GM19328 (cell line): ENCODE data around the gene ZEB2.

ENCODE experiments used
- ATAC-seq: cut with Tn5 transposase; IDR thresholded peaks from one replicate; pipeline ENCODE4 v1.9.1; 2021; ENCODE audit warnings: mild to moderate bottlenecking, moderate library complexity; ENCODE audit not compliant: unreplicated experiment

The ZEB2 gene

DNA sequence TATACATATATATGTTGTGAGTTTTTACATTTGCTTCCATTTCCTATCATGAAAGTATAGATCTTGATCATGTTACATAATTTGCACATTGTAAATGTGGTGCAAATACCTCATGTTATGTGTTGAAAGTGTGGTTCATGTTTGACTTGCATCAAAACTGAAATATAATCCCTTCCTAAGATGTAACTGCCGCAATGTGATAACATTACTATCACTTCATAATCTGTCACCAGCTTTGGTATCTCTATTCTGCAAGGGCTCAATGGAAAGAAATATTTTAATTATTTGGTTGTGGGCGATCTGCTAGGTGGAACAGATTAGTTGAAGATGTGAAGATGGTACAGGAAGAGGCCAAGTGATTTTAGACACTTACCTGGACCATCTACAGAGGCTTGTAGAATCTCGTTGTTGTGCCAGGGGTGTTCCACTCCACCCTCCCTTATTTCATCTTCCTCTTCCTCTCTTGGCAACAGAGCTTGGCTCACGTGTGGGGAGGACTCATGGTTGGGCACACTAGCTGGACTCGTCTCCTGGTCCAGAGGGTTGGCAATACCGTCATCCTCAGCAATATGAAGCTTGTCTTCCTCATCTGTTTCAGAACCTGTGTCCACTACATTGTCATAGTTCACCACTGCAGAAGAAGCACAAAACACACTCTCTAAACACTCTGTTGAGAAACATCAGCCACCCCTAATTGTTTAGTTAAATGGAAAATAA is 90.4 kb downstream of the ZEB2 start:
- no peak for ATAC-seq

DNA sequence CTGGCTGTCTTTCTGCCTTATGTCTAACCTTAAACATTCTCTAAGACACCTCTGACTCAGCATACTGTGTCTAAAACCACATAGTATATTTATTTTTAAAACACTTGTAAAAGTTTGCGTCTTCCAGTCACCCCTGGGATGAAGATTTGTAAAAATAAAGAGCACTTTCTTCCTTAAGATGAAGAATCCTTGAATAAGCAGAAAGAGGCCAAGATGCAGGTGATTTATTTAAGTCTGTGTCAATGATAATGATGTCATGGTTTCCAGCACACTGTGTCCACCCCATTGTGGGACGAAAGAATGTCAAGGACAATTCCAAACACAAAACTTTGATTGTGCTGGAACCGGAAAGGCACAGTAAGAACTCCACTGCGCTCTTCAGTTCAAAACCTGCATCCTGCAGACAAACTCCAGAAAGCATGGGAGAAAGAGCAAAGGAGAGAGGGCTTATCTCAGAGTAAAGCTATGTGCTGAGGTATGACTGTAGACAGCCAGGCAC is 92.9 kb downstream of the ZEB2 start:
- no peak for ATAC-seq

DNA sequence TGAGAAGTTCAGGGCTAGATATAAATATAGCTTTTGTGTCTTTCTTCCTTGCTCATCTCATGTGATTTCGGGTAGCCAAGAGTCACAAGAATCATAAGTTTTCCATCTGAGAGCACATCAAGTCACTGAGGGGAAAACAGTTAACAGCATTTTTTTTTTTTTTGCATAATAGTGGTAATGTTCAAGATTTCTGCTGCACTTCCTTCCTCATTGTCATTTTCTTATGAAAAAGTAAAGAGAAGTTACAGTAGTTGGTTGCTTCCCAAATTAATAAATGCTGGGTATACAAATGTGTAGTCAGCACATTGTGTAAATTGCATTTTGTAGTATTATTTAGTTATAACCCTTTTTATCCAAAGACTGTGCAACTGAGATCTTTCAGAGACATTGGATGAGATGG is 93.6 kb downstream of the ZEB2 start:
- no peak for ATAC-seq

DNA sequence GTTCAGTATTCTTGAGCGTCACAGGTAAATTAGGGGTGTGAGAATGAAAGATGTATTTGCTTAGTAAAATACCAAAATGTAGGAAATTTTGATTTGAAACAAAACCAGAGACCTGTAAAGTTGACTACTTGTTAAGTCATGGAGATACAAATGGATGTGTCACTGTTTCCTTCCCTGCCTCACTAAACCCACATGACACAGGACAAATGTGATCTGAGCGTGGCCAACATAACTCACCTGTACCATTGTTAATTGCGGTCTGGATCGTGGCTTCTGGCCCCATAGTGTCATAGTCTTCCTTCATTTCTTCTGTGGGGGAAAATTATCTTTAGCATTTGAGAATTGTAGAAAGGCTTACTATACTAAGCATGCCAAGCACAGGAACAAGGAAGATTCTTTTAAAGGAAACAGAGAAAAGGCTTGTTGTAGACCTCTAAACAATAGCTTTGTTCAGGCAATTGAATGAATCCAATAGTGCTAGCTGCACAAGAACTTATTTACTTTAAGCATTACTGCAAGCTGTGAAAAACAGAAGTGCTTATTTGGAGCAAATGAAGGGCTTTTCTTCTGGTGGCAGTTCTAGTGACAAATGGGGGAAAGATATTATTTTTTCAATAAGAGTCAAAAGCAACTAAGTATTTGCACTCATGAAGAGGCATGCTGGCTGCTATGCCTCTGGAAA is 95.2 kb downstream of the ZEB2 start:
- ATAC-seq, result no peak

DNA sequence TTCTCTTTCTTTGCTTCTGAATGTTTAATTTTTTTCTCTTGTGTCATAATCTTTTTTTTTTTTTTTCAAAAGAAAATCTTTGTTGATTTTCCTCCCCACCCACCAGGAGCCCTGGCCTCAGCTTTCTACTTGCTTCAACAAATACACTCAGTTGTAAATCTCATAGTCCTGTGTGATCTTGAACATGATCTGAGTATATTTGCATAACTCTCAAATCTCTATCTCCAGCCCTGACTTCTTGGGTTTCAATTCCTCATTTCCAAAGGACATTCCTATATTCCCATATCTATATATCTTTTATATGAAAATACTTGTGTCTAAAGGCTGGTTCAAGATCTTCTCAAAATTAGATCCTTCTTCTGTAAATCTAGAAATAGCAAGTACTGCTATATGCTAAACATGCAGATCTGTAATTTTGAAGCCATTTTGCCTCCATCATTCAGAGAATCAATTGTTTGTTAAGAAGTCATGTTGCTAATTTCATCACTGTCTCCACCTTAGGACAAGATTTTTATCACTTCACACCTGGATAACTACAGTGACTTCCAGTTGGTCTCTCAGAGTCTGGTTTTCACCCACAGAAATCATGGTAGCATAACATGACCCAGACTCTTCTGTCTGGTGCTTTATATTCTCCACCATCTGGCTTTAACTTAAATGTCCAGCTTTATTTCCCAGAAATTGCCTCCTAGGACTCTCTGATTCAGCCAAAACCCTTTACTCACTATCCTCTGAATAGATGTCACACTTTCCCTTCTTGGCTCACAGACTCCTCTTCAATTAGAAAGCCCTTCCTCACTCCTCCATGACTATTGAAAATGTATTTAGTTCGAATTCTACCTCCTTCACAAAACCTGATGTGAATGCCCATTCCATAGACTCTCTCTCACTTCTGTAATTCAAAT is 98.1 kb downstream of the ZEB2 start:
- no peak for ATAC-seq

DNA sequence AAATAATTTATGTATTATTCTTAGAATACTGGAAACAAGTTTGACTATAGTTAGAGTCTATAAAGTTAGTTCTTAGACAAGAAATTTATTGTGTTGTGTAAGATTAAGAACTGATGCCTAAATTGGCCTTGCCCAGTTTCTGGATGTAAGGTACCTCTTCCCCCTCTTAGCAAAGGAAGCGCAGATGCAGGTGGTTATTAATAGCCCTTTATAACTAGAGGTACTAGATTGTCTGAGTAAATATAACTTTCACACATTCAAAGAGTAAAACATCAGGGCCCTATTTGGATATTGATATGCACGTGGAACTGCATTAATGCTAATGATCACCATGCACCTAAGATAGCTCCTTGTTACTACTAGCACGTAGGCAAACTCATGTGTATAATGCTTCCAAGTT is 100.7 kb downstream of the ZEB2 start:
- ATAC-seq, result no peak

DNA sequence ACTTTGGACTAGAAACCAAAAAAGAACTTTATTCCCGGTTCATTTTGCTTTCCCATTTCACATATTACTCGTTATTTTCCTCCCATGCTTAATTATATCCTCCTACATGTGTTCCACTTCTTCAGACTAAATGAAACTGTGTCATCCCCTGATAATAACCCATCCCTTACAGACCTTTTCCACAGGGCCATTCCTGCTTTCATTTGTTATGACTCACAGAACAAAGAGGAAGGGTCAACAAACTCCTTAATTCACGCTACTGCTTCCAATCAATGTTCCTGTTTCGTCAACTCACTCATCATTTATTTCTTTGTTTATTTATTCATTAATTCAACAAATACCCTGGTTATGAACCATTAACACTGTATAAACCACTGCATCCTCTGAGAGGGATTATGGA is 104.5 kb downstream of the ZEB2 start:
- ATAC-seq, result no peak

DNA sequence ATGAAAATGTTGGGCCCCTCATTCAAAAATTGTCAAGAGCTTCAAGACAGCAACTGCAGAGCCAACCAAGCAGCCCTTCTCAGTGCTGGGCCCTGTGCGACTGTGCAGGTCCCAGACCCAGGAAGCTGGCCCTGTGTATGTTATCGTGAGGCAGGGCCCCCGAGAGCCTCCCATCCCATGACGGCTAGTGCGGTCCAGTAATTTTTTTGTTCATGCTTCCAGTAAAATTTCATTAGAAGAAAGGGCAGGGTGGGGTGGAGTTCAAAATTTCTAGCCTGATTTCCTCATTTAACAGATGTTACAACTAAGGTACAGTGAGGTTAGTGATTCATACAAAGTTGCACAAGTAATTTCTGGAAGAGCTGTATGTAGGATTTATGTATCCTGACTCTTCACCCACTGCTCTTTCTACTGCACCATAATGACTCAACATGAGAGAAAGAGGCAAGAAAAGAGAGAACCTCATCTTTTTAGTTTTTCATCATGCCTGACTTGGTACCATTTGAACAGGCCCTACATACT is 105.5 kb downstream of the ZEB2 start:
- ATAC-seq, result peak; percentile 50

DNA sequence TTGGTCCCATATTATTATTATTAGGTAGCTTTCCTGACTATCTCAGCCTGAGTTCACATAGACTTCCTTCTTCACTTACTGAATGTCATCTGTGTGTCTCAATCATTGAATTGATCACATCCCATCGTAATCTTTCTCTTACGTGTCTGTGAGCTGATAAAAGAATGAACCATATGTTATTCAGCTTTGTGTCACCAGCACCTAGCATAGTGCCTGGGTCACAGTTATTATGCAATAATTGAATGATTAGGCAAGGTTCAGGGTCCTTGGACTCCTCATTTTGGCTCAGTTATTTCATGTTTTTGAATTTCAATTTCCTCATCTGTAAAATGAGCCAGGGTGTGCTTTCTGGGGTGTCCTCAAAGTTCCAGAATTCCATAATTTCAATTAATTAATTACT is 107.2 kb downstream of the ZEB2 start:
- ATAC-seq, result no peak

DNA sequence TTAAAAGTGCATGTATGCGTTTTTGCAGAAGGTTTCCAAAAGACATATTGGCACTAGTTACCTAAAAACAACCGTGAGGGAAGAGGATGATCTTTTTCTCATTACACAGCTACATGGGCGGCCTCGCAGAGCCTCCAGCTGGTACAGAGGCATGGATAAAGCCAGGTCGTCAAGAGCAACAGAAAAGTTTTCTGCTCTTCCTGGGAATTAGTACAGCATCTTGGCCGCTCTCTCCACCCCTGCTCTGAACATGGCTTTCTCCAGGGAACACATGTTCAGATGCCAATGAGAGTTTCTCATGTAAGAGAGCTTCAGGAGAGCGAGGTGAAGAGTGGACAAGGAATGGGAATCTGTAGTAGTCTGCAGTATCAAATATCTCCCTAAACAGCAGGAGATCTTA is 108.4 kb downstream of the ZEB2 start:
- ATAC-seq, result no peak

DNA sequence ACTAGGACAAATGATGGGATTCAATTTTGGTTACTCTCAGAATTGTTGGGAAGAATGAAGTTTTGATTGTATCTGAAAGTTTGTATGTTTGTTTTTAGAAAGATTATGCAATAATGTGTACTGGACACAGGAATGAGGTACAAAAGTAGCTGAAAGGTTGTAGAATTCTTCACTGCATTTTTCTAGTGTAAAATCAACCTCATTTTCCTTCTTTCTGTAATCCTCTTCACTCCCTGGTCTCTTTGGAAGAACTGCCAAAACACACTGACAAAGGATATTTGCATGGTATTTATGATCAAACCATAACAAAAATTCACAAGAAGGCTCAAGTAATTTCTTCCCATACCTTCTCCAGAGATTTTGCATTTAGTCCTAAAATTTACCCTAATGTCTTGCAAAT is 110.7 kb downstream of the ZEB2 start:
- ATAC-seq, result no peak

DNA sequence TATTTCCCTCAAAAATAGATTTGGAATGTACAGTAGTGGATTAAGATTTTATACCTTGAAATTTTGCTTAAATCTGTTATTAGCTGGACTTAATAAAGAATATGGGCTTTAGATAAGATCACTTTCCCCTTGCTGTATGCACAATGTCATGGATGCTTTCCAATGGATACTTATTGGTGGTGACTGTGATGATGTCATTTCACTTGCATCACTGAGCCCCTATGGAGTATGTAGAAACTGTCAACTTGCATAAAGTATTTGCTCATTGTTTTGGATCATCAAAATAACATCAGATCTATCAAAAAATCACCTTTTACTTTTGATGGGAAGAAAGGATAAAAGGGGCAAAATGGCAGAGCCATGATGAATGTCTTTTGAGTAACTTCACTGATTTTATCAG is 112.7 kb downstream of the ZEB2 start:
- ATAC-seq, result no peak

DNA sequence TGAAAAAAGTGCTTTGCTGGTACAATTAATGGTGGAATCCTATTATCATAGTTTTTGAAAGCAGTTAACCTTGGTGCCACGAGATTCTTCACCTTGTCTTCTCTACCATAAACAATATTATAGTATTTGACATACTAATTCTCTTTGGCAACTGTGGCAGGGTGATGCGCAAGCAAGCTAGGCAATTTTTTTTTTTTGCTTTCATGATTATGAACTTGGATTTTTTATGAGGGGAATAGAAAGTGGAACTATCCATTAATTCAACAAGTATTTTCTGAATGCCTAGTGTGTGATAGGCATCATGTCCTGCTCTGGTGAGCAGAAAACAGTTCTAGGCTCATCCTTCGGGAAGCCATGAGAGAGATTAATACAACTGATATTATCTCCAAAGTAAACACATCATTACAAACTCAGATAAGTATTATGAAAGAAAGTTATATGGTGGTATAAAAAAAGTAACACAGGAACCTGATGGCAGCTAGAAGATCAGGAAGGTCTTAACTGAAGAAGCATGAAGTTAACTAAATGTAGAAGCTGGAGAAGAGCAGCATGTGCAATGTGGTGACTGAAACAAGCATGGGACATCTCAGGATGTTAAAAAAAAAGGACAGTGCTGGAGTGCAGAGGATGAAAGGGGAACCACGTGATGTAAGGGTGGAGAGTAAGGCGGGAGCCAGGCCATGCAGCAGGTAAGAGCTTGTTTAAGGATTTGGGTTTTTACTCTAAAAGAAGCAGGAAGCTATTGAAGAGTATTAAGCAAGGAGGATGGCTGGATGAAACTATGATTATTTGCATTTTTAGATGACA is 113.7 kb downstream of the ZEB2 start:
- ATAC-seq, result no peak

DNA sequence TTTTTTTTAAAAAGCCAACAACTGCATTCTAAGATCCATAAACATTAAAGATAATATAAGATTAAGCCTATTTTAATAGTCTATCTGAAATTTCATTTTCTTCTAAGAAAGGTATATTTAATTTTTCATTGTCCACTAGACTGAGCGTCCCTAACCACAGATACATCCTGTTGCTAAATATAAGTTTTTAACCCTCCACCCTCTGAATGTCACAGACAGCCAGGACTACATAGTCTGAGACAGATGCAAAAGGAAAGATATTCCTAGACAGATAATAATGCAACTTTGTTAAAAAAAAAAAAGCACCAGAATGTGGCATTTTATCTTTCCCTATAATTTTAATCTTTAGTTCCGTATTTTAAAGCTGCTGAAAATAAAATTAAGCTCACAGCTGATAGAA is 114.6 kb downstream of the ZEB2 start:
- no peak for ATAC-seq

DNA sequence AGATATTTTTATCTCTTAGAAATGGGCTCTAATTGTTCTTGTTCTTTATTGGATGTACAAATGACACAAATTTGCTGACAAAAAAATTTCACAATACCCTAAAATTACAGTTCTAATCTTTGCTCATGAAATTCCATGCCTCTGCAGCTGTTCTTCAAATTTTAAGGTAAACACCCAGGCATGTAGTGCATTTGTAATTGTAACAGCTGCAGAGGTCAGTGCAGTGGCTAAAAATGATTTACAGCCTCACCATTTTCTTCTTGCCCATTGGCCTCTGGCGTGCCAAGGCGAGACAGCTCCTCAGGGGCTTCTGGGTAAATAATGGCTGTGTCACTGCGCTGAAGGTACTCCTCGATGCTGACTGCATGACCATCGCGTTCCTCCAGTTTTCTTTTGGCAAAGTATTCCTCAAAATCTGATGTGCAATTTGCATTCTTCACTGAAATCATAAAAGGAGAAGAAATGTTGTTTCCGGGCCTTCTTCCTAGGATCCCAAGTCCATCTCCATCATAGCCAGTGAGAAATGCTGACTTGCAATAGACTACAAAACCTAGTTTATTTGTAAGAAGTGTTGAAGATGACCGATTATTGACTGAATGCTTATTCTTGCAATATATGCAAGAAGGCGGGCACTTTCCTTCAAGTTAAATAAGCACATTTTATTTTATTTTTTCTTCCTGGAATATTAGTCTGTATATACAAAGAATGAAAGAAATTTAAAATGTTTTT is 115.2 kb downstream of the ZEB2 start:
- ATAC-seq, result no peak

DNA sequence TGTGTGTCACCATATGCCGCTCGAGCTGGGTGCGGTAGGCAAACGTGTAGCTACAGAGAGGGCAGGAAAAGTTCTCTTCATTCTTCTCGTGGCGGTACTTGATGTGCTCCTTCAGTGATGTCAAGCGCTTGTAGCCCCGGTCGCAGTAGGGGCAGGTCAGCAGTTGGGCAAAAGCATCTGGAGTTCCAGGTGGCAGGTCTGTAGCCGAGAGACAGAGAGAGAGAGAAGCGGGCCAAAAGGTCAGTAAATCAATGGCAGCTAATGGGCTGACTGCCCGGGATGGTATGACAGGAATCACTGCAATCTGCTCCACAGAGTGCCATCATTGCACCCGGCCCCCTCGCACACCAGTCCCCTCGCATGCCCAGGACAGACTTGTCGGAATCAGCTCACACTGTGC is 116.0 kb downstream of the ZEB2 start:
- ATAC-seq, result no peak

DNA sequence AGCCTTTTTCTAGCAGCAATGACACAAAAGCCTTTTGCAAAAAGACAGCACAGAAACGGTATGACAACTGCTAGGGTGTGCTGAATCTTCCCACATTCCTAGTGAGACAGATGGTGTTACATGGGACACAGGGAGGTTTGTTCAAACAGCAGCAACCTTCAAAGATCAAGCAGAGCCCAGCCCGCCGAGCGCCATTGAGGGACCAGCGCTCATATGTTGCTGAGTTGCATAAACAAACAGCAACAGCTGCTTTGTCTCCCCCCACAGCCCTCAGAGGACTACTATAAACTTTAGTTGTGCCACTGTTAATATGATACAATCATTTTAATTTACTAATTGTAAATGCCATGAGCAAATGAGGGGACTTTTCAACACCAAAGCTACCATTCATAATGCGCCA is 117.7 kb downstream of the ZEB2 start:
- no peak for ATAC-seq

DNA sequence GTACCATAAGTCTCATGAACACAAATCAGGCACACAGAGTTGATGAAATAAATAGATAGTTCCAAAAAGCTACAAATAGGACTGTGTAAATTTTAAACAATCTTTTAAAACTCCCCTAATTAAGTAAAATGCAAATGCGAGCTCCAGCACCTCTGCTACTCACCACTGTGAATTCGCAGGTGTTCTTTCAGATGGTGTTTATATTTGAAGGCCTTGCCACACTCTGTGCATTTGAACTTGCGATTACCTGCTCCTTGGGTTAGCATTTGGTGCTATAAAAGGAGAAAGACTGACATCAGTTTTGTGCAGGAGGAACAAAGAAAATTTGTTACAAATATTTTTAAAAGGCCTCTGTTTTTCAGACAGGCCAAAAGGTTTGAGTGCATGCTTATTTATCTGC is 118.9 kb downstream of the ZEB2 start:
- no peak for ATAC-seq

DNA sequence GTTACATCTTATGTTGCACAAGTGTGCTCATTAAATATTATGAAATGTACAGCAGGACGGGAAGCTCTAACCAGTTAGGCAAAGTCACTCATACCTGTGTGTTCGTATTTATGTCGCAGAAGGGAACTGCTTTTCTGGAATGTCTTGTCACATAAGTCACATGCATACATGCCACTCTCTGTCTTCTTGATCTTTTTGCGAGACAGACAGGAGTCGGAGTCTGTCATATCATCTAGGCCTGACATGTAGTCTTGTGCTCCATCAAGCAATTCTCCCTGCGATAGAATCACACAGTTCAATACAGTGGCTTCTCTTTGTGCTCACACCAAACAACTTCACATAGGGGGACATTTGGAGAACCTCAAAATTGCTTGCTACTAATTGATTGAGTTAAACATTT is 123.6 kb downstream of the ZEB2 start:
- ATAC-seq, result no peak
